NCI-H128 (cell line): ENCODE results near the gene MACROH2A2.
"Not testable (repeated sequence)": the region's sequence is repeated elsewhere in the genome, so short reads cannot be mapped to it uniquely, and the experiment has no call there.

Experiments used
- DNase-seq: peaks from one replicate; lab custom pipeline; 2025; ENCODE audit not compliant: unreplicated experiment; lab: John Stamatoyannopoulos, UW

The MACROH2A2 gene

DNA sequence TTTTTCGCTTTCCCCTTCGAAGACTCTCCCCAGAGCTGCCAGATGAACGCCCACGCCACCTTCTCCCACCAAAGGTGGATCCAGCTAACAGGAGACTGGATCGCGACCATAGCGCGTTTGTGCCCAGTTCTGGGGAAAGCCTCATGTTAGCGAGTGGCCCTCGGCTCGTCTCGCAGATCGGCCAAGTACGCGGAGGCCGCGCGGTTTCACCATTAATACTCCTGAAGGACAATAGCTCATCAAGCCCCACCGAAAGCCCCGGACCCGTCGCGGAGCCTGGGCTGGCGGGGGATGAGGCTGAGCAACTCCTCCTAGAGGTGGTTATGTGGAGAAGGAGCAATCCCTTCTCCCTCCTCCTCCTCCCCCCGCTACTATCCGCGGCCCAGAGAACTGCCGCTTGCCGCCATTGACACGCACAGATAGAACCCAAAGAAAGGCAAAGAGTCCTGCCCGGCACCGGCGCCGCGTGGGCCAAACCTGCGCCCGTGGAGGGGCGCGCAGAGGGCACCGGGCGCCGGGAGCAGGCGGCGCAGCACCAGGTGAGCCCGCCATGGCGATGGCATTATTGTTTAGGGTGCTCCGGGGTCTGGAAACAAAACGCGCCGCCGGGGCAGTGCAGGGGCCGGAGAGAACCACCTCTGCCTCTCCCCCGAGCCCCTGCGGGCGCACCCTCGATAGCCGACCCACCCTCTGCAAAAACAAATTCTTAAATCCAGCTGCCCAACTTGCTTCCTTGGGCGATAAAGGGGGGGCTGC lies at the start of gene MACROH2A2:
Gene MACROH2A2 (plus strand): TSS at position 385 of the 756 bp plus-strand sequence. CDS start 22,813 bp downstream, outside the sequence.
- peak; percentile 25 for DNase-seq

DNA sequence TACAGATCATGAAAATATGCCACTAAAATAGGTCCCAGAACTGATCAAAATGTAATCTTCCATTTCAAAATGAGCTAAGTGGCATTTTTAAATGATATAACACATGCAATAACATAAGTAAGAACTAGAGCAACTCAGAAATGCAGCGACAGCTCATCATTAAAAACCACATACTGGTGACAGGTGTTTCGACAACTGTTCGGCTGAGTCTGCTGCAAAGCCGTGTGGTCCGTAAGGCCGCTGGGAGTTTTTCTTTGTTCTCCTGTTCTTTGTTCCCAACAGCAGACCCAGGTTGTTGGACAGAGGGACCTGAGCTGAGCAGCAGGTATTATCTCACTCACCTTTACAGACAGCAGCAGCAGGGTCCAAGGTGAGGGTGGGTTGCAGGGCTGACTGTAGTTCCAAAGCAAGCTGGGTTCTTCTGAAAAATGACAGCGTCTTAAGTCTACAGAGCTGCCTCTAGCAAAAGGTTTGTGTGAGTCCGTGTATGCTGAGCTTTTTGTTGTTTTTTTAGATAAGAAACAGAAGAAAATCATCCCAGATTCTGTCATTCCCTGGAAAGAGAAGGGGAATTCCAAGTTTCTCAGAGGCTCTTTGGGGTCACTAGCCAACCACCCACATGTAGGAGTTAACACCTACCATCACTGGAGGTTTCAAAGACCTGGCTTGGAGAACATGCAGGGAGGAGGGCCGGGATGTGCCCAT lies 45.4 kb upstream of the MACROH2A2 start:
- no peak for DNase-seq

DNA sequence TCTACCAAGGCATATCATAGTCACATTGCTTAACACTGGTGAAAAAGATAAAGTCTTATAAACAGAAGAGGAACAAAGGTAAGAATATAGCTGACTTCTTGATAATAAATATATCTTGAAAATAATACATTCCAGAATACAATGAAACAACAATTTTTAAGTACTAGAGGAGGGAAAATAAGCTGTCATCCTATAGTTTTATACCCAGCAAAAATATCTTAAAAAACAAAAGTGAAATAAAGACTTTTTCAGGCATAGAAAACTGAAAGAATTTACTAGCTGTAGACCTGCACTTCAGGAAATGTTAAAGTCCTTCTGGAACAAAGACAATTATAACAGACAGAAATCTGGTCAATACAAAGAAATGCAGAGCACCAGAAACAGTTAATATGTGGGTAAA lies 21.4 kb upstream of the MACROH2A2 start:
- no peak for DNase-seq

- DNase-seq = no peak
These were observed 19.9 kb upstream of the MACROH2A2 start for GRCh38 chr10:70032667-70033289.

GRCh38 chr10:70034232-70034631 lies 18.4 kb upstream of the MACROH2A2 start:
- no peak for DNase-seq

GRCh38 chr10:70035531-70035930 lies 17.1 kb upstream of the MACROH2A2 start:
- DNase-seq = no peak

- DNase-seq = no peak
These were observed 13.7 kb upstream of the MACROH2A2 start for GRCh38 chr10:70038923-70039322.

DNA sequence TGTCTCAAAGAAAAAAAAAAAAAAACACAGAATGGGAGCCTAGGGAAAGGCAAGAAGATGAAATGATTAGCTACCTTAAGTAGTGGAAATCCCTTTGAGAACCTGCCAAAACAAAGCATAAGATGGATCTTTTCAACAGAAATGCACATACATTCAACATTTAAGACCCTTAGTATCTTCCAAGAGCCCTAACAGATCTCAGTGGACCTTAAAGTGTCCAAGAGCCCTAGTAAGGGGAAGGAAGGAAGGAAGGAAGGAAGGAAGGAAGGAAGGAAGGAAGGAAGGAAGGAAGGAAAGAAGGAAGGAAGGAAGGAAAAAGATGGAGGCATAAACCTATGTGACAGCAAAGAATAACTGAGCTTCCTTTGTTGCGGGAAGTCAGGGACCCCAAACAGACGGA lies 11.6 kb upstream of the MACROH2A2 start:
- DNase-seq = no peak

DNA sequence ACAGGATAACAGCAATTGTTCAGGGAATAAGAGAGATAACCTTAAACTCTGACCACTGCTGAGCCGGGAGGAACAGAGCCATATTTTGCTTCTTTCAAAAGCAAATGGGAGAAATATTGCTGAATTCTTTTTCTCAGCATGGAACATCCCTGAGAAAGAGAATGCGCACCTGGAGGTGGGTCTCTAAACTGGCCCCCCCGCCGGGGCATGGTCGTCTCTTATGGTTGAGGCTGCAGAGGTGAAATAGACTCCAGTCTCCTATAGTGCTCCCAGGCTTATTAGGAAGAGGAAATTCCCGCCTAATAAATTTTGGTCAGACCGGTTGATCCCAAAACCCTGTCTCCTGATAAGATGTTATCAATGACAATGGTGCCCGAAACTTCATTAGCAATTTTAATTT lies 10.9 kb upstream of the MACROH2A2 start:
- DNase-seq = not testable (repeated sequence)

GRCh38 chr10:70047066-70047465 lies 5.6 kb upstream of the MACROH2A2 start:
- DNase-seq = not testable (repeated sequence)

DNA sequence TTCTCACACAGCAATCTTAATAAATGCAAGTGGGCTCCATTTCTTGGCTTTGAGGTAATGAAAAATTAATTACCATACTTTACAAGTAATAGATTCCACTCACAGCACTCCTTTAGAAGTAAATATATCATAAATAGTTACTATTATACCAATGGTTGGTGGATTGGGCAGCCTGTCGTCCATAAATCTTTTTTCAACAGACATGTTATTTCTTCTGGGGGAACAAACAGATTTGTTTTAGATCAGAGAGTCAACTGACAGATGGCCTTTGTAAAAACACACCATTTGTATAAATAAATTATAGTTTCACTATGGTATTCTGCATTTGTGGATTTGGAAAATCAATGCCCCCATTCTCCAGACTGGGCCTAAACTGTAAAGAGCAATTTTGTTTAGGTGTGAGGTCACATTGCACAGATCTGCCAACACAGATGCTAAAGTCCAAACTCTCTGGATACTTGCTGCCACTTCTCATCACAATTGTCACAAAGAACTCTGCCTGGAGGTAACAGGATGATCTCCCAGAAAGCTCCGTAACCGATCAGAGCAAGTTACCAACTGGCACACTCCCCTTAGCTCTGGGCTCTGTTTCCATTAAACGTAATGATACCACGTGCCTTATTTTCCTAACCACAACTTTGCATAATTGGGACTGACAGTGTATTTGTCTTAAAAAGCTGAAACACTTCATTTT lies 4.5 kb upstream of the MACROH2A2 start:
- DNase-seq = no peak

DNA sequence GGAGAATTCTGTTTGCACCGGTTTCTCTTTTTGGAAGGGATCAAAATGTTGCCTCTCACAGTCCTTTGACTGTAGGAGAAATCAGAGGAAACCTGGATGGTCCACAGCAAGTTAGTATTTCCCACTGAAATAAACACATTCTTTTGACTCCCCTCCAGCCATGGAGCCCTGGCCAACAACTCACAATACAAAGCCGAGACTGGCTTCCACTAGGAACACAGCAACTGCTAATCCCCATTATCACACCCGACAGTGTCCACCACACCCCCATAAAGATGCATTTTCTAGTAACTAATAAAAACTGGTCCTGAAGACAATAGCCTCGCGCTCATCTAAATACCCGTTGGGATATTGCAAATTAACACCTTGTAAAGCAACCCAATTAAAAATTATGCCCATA lies 798 bp upstream of the MACROH2A2 start:
- no peak for DNase-seq

DNA sequence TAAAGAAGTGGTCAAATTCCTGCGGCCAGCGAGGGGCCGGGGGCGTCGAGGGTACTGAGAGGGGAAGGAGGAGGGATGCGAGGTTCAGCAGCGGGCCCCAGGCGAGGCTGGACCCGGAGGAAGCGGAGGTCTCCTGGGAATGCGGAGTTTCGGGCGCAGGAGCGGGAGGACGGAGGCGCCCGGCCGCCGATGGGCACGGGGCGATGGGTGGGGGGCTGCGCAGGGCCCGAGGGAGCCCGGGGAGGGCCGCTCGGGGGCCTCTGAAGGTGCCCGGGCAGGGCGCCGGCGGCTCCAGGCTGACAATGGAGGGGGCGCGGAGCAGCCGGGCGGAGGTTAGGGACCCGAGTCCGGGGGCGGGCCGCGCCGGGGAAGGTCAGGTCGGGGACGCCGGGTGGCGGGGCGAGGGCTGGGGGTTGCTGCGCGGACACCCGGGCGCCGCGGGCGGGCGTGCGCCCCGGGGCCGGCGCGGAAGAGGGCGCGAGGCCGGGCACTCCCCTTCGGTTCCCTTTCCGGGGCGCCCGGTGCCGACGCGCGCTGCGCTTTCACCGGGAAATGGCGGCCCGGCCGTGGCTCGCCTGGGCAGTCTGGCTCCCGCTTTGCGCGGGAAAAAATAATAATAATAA lies 683 bp downstream of the MACROH2A2 start:
- DNase-seq = no peak

DNA sequence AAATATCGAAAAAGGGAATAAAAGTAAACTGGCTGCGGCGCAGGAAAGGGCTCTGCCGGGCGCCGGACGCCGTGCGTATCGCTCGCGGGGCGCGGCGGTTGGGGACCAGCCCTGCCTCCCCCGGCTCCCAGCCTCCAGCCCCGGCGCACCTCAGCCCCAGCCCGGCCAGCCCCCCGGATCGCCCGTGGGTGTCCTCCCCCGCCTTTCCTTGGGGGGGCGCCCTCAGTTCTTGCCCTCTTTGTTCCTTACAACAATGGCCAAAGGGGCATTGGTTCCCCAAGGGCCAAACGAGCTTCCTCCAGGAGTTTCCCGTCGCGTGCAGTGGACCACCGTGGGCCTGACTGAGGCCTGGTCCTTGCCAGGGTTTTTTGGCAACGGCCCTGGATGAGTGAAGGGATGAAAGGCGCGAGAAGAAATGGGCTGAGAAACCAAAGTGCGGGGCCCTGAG lies 1.2 kb downstream of the MACROH2A2 start:
- DNase-seq = no peak

GRCh38 chr10:70054902-70055301 lies 2.3 kb downstream of the MACROH2A2 start:
- no peak for DNase-seq

DNA sequence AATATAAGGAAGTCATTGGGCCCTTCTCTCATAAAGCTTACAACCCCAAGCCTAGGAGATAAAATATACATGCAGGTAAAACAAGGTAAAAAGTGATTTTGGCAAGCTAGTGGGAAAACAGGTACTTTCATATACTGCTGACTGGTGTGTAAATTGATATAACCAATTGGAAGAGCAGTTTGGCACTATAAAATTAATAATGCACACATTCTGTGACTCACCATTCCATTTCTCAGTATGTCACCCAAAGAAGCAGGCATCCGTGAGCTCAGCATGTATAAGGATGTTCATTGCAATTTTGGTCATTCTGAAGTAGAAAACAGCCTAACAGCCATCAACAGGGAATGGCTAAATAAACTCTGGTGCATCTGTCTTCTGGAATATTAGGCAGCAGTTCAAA lies 2.9 kb downstream of the MACROH2A2 start:
- no peak for DNase-seq

DNA sequence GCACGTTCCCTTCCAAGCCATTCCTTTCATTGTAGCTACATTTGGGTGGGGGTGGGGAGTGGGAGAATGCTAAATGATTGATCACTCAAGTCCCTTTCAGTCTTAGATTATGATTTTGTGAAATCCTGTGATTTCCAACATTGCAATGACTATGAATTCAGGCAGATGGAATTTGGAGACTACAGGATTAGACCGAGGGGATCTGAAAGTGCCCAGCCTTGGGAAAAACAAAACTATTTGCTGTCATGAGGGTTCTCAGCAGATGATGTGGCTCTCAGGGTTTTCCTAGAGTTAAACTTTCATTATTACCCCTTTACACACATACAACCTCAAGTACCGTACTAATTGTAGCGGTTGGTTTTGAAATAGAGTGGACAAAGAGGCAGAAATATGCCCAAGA lies 4.7 kb downstream of the MACROH2A2 start:
- no peak for DNase-seq

GRCh38 chr10:70060389-70060788 lies 7.7 kb downstream of the MACROH2A2 start:
- no peak for DNase-seq

DNA sequence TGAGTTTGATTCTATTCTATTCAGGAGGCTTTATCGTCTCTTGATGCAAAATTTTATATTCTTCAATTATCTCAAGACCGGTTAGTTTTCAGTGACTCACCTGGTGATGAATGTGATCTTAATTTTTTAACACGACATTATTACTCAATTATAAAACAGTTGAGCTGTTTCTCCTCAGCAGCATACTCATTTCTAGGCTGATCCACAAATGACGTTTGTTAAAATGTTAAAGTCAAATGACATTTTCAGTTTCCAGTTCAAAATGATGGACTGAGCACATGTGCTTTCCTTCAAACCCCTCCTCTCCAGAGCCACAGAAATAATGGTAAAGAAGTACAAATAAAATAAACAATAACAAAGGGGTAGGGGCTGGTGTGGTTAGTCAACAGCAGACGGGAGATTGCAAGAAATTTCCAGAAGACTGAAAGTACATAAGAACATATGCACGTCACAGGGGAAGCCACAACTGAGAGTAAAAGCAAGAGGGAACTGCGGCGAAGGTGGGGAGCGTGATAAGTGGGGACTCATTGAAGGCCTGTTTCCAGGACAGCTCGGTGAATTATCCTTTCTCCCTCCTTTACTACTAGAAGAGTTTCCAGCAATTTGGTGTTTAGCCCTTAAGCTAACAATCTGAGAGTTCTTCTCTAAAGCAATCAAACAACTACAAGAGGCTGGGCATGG lies 10.9 kb downstream of the MACROH2A2 start:
- no peak for DNase-seq

DNA sequence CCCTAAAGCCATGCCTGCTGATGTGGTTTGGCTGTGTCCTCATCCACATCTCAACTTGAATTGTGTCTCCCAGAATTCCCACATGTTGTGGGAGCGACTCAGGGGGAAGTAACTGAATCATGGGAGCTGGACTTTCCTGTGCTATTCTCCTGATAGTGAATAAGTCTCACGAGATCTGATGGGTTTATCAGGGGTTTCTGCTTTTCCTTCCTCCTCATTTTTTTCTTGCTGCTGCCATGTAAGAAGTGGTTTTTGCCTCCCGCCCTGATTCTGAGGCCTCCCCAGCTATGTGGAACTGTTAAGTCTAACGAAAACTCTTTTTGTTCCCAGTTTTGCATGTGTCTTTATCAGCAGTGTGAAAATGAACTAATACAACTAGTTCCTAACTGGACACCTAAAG lies 11.8 kb downstream of the MACROH2A2 start:
- DNase-seq = no peak
